Mucosa of stomach (tissue), 1 donor: Measurements from ENCODE around the gene CD276.

Source experiments
- H3K27me3 ChIP-seq: one replicate; pipeline ENCODE4 v1.7.0; 2013; ENCODE audit warnings: mild to moderate bottlenecking, low read length; ENCODE audit not compliant: control insufficient read depth, insufficient read depth
- H3K36me3 ChIP-seq: one replicate; pipeline ENCODE4 v1.7.0; 2013; ENCODE audit warnings: low read length; ENCODE audit not compliant: control insufficient read depth, insufficient read depth
- H3K4me1 ChIP-seq: one replicate; pipeline ENCODE4 v1.7.0; 2013; ENCODE audit warnings: mild to moderate bottlenecking, low read length; ENCODE audit not compliant: control insufficient read depth, insufficient read depth
- H3K4me3 ChIP-seq: one replicate; pipeline ENCODE4 v1.7.0; 2013; ENCODE audit warnings: low read length
- H3K9ac ChIP-seq: one replicate; pipeline ENCODE4 v1.7.0; 2013; ENCODE audit warnings: mild to moderate bottlenecking, low read length, moderate library complexity
- H3K9me3 ChIP-seq: one replicate; pipeline ENCODE4 v1.7.0; 2013; ENCODE audit warnings: mild to moderate bottlenecking, low read length, moderate library complexity; ENCODE audit not compliant: control insufficient read depth
- donor health status: Pancreatic carcinoma.

The CD276 gene

DNA sequence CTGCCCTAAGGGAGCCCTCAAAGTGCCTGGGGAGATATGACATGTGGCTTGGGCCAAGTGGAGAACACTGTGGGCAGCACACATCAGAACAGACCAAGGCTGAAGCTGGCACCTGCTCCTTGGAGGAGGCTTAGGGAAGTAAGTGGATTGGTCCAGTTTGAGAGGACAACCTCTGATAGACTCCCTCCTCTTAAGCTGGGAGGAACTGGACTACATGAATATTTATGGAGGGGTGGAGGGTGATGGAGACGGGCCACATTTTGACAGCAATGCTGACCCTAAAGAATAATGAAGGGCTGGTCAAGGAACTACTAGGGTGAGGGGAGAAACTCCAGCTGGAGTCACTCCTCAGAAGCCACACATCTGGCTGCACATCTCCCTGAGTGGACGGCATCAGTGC is 6.5 kb upstream of the CD276 start:
- no peak overlapping the region for H3K9ac ChIP-seq
- no peak overlapping the region for H3K4me3 ChIP-seq
- H3K27me3 ChIP-seq = no peaks in the 10 kb centered on the region
- no peaks in the 10 kb centered on the region for H3K36me3 ChIP-seq
- H3K9me3 ChIP-seq = no peaks in the 10 kb centered on the region
- no peaks in the 10 kb centered on the region for H3K4me1 ChIP-seq

DNA sequence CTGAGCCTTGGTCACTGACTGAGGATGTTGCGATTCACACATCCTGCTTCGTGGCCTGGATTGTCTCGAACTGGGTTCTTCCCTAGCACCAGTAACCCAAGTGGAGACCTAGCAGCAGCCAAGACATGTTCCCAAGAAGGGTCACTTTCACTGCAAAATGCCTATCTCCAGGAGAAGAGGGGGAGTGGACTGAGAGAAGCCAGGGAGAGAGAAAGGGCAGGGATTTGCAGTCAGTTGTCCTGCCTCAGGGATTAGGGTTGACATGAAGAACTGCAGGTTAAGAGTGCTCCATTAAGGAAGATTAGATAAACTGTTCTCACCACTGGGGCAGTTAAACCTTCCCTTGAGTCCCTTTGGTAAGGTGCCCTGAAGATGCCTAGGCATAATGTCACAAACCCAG is 5.7 kb upstream of the CD276 start:
- no peaks in the 10 kb centered on the region for H3K27me3 ChIP-seq
- peaks cover 4% of the 10 kb centered on the region for H3K4me1 ChIP-seq
- H3K9ac ChIP-seq = no peak overlapping the region
- H3K9me3 ChIP-seq = no peaks in the 10 kb centered on the region
- H3K4me3 ChIP-seq = no peak overlapping the region
- no peaks in the 10 kb centered on the region for H3K36me3 ChIP-seq

DNA sequence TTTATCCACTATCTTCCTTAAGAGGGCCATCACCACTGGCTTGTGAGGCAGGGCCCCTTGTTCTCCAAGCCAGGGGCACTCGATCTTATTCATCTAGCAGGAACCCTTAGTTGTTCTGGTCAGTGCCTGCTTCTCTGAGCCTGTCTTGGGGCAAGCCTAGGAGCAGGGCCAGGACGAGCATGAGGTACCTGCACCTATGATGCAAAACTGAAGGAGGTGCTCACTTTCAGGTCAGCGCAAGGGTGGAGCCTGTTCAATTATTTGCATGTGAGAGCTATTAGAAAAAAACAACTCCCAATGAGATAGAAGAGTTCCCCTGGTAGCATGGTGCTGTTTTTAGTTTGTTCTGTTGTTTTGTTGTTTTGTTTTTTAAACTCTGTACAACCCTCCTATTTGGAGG is 5.0 kb upstream of the CD276 start:
- Histone ChIP-seq H3K36me3 (no peaks in the 10 kb centered on the region), H3K4me3 (no peak overlapping the region), H3K9me3 (no peaks in the 10 kb centered on the region), H3K4me1 (peaks cover 8% of the 10 kb centered on the region), H3K9ac (no peak overlapping the region), H3K27me3 (no peaks in the 10 kb centered on the region)

DNA sequence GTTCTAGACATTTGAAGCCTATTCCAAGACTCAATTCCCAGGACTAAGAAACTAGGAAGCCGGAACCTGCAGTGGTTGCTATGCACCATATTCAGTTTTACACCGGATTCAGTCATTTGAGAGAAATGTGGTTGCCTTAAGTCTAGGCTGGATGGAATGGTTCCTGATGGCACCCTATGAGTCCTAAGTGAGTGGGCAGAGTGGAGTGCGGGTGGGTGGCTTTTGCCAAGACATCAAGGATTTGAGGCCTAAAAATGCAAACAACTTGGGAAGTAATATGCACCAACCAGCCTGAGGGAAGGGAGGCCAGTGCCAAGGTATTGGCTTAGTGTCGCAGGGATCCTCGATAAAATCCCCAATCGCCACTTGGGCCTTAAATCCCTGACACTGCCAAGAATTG is 4.2 kb upstream of the CD276 start:
- Histone ChIP-seq H3K36me3 (no peaks in the 10 kb centered on the region), H3K4me1 (peaks cover 8% of the 10 kb centered on the region), H3K9me3 (no peaks in the 10 kb centered on the region), H3K27me3 (no peaks in the 10 kb centered on the region), H3K9ac (no peak overlapping the region), H3K4me3 (no peak overlapping the region)

DNA sequence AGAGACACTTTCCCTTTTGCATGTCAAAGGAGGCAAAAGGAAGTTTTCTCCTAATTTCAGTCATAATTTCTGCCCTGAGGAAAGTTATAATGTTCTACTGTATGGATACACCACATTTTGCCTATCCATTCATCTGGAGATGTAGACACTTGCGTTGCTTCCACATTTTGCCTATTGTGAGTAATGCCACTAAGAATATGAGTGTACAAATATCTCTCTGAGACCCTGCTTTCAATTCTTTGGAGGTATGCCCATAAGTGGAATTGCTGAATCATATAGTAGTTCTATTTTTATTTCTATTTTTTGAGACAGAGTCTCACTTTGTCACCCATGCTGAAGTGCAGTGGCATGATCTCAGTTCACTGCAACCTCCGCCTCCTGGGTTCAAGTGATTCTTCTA is 3.6 kb upstream of the CD276 start:
- H3K4me1 ChIP-seq = peaks cover 8% of the 10 kb centered on the region

DNA sequence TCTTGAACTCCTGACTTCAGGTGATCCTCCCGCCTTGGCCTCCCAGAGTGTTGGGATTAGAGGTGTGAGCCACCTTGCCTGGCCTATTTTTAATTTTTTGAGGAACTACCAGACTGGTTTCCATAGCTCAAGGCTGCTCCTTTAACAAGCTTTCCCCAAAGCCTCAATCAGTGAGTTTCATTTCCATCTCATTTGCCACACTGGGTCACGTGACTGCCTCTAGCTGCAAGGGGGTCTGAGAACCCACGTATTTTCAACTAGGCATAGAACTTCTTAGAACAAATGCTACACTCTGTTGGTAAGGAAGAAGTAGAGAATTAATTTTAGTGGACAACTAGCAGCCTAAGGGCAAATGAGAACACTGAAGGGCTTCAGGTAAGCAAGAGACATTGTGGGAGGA is 3.1 kb upstream of the CD276 start:
- H3K9me3 ChIP-seq = no peaks in the 10 kb centered on the region

More for the DNA sequence above, 3.6 kb upstream of the CD276 start:
- Histone ChIP-seq H3K9ac (no peak overlapping the region), H3K36me3 (no peaks in the 10 kb centered on the region), H3K4me3 (no peak overlapping the region), H3K9me3 (no peaks in the 10 kb centered on the region), H3K27me3 (no peaks in the 10 kb centered on the region)

DNA sequence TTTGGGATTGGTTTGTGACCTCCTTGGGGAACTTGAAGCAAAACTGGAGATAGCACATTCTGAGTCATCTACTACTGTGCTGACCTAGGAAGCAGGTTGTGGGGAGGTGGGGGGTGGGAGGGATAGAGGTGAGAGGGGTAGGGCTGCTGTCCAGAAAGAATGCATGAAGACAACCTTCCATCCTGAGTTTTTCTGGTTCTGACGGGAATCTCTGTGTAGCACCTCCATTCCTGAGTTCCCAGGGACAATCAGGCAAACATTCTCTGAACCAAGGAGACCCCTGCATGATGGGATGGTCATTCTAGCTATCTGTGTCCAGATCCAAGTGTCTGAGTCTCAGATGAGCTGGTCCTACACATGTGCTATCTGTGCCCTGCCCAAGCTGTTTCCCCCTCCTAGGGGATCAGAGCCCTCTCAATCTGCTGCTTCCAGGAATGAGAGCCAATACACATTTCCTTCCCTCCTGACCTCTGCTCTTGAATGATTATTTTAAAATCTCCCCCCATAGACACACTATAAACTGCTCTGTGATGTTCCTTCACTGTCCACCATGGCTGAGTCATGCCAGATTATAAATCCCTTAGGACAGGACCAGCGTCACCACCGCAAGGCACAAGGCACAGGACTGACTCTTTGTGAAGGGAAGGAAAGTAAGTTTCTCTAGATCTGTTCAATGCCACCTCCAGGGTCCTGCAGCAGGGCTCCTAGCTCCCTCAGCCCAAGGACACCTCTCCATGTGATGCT is 2.2 kb upstream of the CD276 start:
- Histone ChIP-seq H3K9me3 (no peaks in the 10 kb centered on the region), H3K36me3 (no peaks in the 10 kb centered on the region), H3K9ac (no peak overlapping the region), H3K4me1 (peaks cover 8% of the 10 kb centered on the region), H3K27me3 (no peaks in the 10 kb centered on the region), H3K4me3 (no peak overlapping the region)

More for the DNA sequence above, 3.1 kb upstream of the CD276 start:
- Histone ChIP-seq H3K36me3 (no peaks in the 10 kb centered on the region), H3K9ac (no peak overlapping the region), H3K4me1 (peaks cover 8% of the 10 kb centered on the region), H3K27me3 (no peaks in the 10 kb centered on the region), H3K4me3 (no peak overlapping the region)

DNA sequence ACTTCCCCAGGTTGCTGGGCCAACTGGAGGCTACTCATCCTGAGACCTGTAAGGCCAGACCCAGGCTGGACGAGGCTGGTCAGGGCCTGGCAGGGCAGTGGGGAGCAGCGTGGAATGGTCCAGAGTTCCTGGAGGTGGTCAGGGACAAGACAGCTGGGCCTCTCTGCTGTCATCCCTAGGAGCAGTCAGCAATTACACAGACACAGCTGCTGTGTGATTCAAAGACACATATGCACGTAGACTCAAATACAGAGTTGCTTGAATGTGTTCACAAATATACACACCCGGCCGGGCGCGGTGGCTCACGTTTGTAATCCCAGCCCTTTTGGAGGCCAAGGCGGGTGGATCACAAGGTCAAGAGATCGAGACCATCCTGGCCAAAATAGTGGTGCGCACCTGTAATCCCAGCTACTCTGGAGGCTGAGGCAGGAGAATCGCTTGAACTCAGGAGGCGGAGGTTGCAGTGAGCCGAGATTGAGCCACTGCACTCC is 1.5 kb upstream of the CD276 start:
- Histone ChIP-seq H3K4me3 (no peak overlapping the region), H3K27me3 (no peaks in the 10 kb centered on the region), H3K9me3 (no peaks in the 10 kb centered on the region), H3K4me1 (peaks cover 8% of the 10 kb centered on the region), H3K9ac (no peak overlapping the region), H3K36me3 (no peaks in the 10 kb centered on the region)

DNA sequence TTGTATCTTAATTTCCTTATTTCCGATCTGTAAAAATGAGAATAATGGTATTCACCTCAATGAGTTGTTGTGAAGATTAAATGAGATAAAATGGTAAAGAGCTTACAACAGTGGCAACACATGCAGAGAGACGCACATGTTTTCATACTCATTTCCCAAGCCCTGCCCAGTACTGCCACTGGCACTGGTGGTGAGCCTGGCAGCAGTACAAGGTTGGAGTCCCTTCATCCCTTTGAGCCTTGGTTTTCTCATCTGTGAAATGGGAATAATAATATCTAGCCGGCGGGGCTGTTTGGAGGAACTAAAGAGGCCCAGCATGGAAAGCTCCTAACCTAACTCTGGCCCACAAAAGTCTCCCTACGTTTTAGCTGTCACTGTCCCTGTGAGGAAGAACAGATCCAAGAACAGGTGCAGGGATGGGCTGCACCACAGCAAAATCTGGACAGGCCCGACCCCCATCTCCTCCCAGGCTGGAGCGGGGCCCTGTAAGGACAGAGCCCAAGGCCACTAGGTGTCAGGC is 866 bp upstream of the CD276 start:
- Histone ChIP-seq H3K36me3 (no peaks in the 10 kb centered on the region), H3K27me3 (no peaks in the 10 kb centered on the region), H3K9me3 (no peaks in the 10 kb centered on the region), H3K4me3 (no peak overlapping the region), H3K9ac (no peak overlapping the region), H3K4me1 (peaks cover 8% of the 10 kb centered on the region)

DNA sequence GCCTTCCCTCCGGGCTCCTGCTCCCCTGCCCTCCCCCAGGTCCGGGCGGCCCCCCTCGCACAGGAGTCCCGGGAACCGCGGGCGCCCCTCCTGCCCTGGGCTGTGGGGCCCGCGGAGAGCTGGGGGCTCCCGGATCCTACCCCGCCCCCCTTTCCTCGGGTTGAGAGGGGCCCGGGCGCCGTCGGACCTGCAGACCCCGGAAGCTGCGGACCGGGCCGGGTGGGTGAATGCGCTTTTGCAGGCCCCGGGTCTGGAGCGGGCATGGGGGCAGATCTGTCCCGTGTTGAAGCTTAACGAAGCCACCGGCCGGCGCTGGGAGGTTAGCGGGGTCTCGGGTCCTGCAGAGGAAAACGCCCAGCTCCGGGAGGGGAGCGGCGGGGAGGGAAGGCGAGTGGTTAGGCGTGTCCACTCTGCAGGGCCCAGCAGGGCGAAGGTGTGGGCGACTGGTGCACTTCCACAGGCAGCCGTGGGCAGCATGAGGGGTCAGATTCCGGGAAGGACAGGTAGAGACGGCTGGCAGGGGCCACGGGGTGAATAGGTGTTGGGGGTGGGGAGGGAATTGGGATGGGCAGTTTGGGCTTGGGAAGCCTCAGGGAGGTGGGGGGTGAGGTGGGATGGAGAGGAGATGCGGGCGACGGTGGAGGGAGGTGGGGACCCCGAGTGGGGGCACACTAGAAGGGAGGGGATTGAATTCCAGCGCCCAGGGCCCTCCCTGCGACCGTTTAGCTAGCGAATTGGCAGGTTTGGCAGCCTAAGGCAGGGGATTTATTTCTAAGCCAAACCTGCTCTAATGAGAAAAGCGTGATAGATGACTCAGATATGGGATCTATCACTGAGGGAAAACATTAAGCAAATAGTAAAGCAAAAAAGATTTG is 635 bp downstream of the CD276 start:
- H3K36me3 ChIP-seq = no peaks in the 10 kb centered on the region
- H3K9me3 ChIP-seq = no peaks in the 10 kb centered on the region
- peak overlapping the region; percentile 68 for H3K4me3 ChIP-seq
- peaks cover 11% of the 10 kb centered on the region for H3K4me1 ChIP-seq
- H3K9ac ChIP-seq = peak overlapping the region; percentile 60
- H3K27me3 ChIP-seq = no peaks in the 10 kb centered on the region

DNA sequence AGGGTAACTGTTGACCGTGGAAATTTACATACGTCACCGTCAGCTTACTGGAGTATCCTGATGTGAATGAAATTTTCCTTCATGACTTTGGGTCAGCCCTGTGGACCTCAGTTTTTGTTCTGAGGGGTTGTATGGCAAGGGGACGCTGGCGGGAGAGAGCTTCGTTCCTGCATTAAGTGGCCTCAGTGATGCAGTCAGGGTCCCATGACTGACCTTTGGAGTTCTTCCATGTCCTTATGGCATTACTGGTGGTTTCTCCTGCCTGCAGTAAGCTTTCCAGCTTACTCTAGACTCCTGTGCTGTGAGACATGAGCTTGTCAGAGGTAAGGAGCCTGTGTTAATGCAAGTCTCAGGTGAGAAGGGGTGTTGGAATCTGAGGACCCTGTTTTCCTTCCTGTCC is 1.8 kb downstream of the CD276 start:
- H3K9ac ChIP-seq = no peak overlapping the region
- peaks cover 14% of the 10 kb centered on the region for H3K4me1 ChIP-seq
- H3K4me3 ChIP-seq = no peak overlapping the region
- H3K27me3 ChIP-seq = no peaks in the 10 kb centered on the region
- H3K36me3 ChIP-seq = no peaks in the 10 kb centered on the region
- H3K9me3 ChIP-seq = no peaks in the 10 kb centered on the region

DNA sequence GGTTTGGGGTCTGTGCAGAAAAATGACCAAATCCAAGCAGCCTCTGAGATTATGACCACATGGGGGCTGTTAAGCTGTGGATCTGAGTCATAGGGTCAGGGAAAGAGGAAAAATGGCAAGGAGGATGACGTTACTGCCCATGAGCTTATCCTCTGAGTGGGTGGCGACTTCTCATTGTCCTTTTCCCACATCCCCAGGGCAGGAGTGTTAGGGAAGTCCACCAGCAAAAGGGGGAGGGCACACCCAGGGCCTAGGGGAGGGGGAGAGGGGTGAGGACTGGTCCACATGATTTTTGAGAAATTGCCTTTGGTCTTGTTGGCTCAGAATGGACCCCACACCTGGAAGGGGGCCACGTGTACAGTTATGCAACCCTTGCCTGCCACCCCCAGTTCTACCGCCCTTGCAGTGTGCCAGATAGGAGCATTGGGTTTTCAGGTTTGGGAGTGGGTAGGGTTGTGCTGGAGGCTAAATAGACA is 2.6 kb downstream of the CD276 start:
- no peaks in the 10 kb centered on the region for H3K27me3 ChIP-seq
- no peak overlapping the region for H3K9ac ChIP-seq
- no peak overlapping the region for H3K4me3 ChIP-seq
- no peaks in the 10 kb centered on the region for H3K9me3 ChIP-seq
- H3K4me1 ChIP-seq = peaks cover 22% of the 10 kb centered on the region
- H3K36me3 ChIP-seq = no peaks in the 10 kb centered on the region
